ENCODE measurements around the gene ANKMY1. TPM values are rescaled to one million over a fixed set of nuclear protein-coding genes. Genes with fewer than 3 reads are reported as not detected.

Gene ANKMY1
- total and polyA plus RNA-seq, 8 donors: 3.1 to 79.4 (median 9.7) TPM

- DNase-seq: peak; percentile 51 to 66
- Histone ChIP-seq H3K36me3 (peaks cover 5 to 31% (median 30%) of the 10 kb centered on the region in 4 donors), H3K27me3 (no peaks in the 10 kb centered on the region), H3K4me3 (peak overlapping the region; percentile 75 to 91 (median 80)), H3K27ac (peak overlapping the region; percentile 71 to 98 (median 93)), H3K4me1 (peaks cover 39 to 62% (median 52%) of the 10 kb centered on the region in 4 donors), H3K9me3 (no peaks in the 10 kb centered on the region)
- 2 to 9% (median 3%) methylated on average over 18 to 62 of the region's 62 CpGs for WGBS, 5 donors
- TF ChIP-seq POLR2A (IDR thresholded peaks at IDR 0.05): no peak
- no peak for TF ChIP-seq CTCF (IDR thresholded peaks at IDR 0.05)
- TF ChIP-seq EP300 (IDR thresholded peaks at IDR 0.05): no peak
- TF ChIP-seq POLR2AphosphoS5 (IDR thresholded peaks at IDR 0.05): no peak
- intact Hi-C loops (cut with DNase I; ENCODE audit: low total_unique reads): no loop called here
Observed at GRCh38 chr2:240586919-240587800, 29.4 kb upstream of the ANKMY1 start.

- Histone ChIP-seq H3K4me1 (peaks cover 39 to 63% (median 52%) of the 10 kb centered on the region in 4 donors), H3K36me3 (peaks cover 5 to 26% (median 22%) of the 10 kb centered on the region in 4 donors), H3K4me3 (peak within 1 kb of the TSS; percentile 75 to 91 (median 80)), H3K27ac (peak within 1 kb of the TSS; percentile 89 to 98 (median 93)), H3K27me3 (no peaks in the 10 kb centered on the region), H3K9me3 (no peaks in the 10 kb centered on the region)
- peak; percentile 99 for DNase-seq
- WGBS, 5 donors: 0 to 1% (median 0%) methylated on average over 14 to 88 of the region's 88 CpGs
- intact Hi-C loops (cut with DNase I; ENCODE audit: low total_unique reads): no loop called here
- TF ChIP-seq POLR2AphosphoS5 (IDR thresholded peaks at IDR 0.05) (peak; percentile 73 to 96 (median 86)), EP300 (IDR thresholded peaks at IDR 0.05) (no peak), POLR2A (IDR thresholded peaks at IDR 0.05) (peak in 1 of 4 donors; percentile 6)
Observed at GRCh38 chr2:240586198-240586918, 28.6 kb upstream of the ANKMY1 start, which contains the start of gene CAPN10. TSS of gene CAPN10 (plus strand) at chr2:240586734. CDS start at chr2:240586912, 178 bp downstream.

- H3K4me1 ChIP-seq: peaks cover 39 to 63% (median 53%) of the 10 kb centered on the region in 4 donors
- intact Hi-C loops (cut with DNase I; ENCODE audit: low total_unique reads): no loop called here
- H3K27me3 ChIP-seq: no peaks in the 10 kb centered on the region
- peak overlapping the region; percentile 75 to 91 (median 80) for H3K4me3 ChIP-seq
- no peak for TF ChIP-seq CTCF (IDR thresholded peaks at IDR 0.05)
- no peak for TF ChIP-seq POLR2A (IDR thresholded peaks at IDR 0.05)
- no peak for TF ChIP-seq POLR2AphosphoS5 (IDR thresholded peaks at IDR 0.05)
- no peak for TF ChIP-seq EP300 (IDR thresholded peaks at IDR 0.05)
- DNase-seq: no peak
- peak overlapping the region; percentile 89 to 98 (median 93) for H3K27ac ChIP-seq
- no peaks in the 10 kb centered on the region for H3K9me3 ChIP-seq
- peaks cover 5 to 26% (median 17%) of the 10 kb centered on the region in 4 donors for H3K36me3 ChIP-seq
- WGBS, 5 donors: 1 to 6% (median 3%) methylated on average over 12 to 20 of the region's 20 CpGs
Observed at GRCh38 chr2:240585681-240586197, 28.0 kb upstream of the ANKMY1 start.

GRCh38 chr2:240585101-240585500 is 27.3 kb upstream of the ANKMY1 start:
- H3K27me3 ChIP-seq: no peaks in the 10 kb centered on the region
- peaks cover 3 to 22% (median 10%) of the 10 kb centered on the region in 4 donors for H3K36me3 ChIP-seq
- peaks cover 45 to 67% (median 57%) of the 10 kb centered on the region in 4 donors for H3K4me1 ChIP-seq
- DNase-seq: no peak
- peak overlapping the region in 4 of 5 donors; percentile 89 to 98 (median 95) for H3K27ac ChIP-seq
- intact Hi-C loops (cut with DNase I; ENCODE audit: low total_unique reads): no loop called here
- 70 to 82% (median 75%) methylated on average over 6 of the region's 6 CpGs for WGBS, 5 donors
- TF ChIP-seq POLR2AphosphoS5 (IDR thresholded peaks at IDR 0.05): no peak
- peak overlapping the region; percentile 75 to 91 (median 80) for H3K4me3 ChIP-seq
- no peaks in the 10 kb centered on the region for H3K9me3 ChIP-seq

Data from stomach (tissue), 9 donors.